Right hindlimb (tissue), 1 donor: ENCODE results near the gene UCP3.

Source experiments
- DNase-seq: peaks from one replicate; pipeline ENCODE4 v3.0.0-alpha.2; 2018

Gene UCP3

GRCh38 chr11:74017631-74018030, 8.7 kb upstream of the UCP3 start:
- no peak for DNase-seq

GRCh38 chr11:74015919-74016684, 7.2 kb upstream of the UCP3 start:
- DNase-seq, result no peak

GRCh38 chr11:74014880-74015279, 6.0 kb upstream of the UCP3 start:
- no peak for DNase-seq

GRCh38 chr11:74013141-74013540, 4.3 kb upstream of the UCP3 start:
- DNase-seq, result no peak

- DNase-seq, result no peak
Observed at GRCh38 chr11:74012074-74012809, 3.4 kb upstream of the UCP3 start.

- DNase-seq, result no peak
Observed at GRCh38 chr11:74011360-74012073, 2.6 kb upstream of the UCP3 start.

GRCh38 chr11:74010306-74011300, 1.7 kb upstream of the UCP3 start:
- no peak for DNase-seq

GRCh38 chr11:74009675-74010305, 905 bp upstream of the UCP3 start:
- no peak for DNase-seq

GRCh38 chr11:74009230-74009547, 304 bp upstream of the UCP3 start:
- DNase-seq, result no peak

- no peak for DNase-seq
Observed at GRCh38 chr11:74007691-74008372, 1.1 kb downstream of the UCP3 start.

GRCh38 chr11:74006743-74007304, 2.1 kb downstream of the UCP3 start:
- no peak for DNase-seq

GRCh38 chr11:74005721-74006517, 3.0 kb downstream of the UCP3 start:
- DNase-seq, result no peak

GRCh38 chr11:74004759-74005615, 3.9 kb downstream of the UCP3 start:
- DNase-seq, result no peak

- no peak for DNase-seq
Observed at GRCh38 chr11:74004046-74004695, 4.7 kb downstream of the UCP3 start.

GRCh38 chr11:74002832-74003231, 6.1 kb downstream of the UCP3 start:
- DNase-seq, result no peak

GRCh38 chr11:74001822-74002286, 7.0 kb downstream of the UCP3 start:
- DNase-seq, result no peak

GRCh38 chr11:74000307-74001133, 8.4 kb downstream of the UCP3 start:
- no peak for DNase-seq
